Uterus (tissue), 4 donors: ENCODE measurements around the gene SRRM1. TPM values are rescaled to one million over a fixed set of nuclear protein-coding genes. Genes with fewer than 3 reads are reported as not detected.

ENCODE experiments used
- DNase-seq, 2 donors: peaks; one replicate each; pipeline ENCODE4 v3.0.0-alpha.2; 2019 to 2020
- H3K27ac ChIP-seq, 2 donors: fragments of 200-600 bp; sonication (generic); 1 replicate in 1 of 2; 2 replicates in 1 of 2; pipeline ENCODE4 v1.5.1; 2016 to 2018
- H3K27me3 ChIP-seq, 2 donors: fragments of 200-600 bp; sonication (generic); one replicate each; pipeline ENCODE4 v1.5.1; 2018 to 2019; ENCODE audit warnings: control low read depth in 1 of 2
- H3K36me3 ChIP-seq, 2 donors: fragments of 200-600 bp; sonication (generic); one replicate each; pipeline ENCODE4 v1.5.1; 2019; ENCODE audit warnings: control low read depth in 1 of 2
- H3K4me1 ChIP-seq, 2 donors: fragments of 200-600 bp; sonication (generic); one replicate each; pipeline ENCODE4 v1.5.1; 2018 to 2019; ENCODE audit warnings: control low read depth in 1 of 2
- H3K4me3 ChIP-seq, 2 donors: fragments of 200-600 bp; sonication (generic); 1 replicate in 1 of 2; 2 replicates in 1 of 2; pipeline ENCODE4 v1.5.1; 2018 to 2019; ENCODE audit warnings: mild to moderate bottlenecking in 1 of 2
- H3K9me3 ChIP-seq, 2 donors: fragments of 200-600 bp; sonication (generic); one replicate each; pipeline ENCODE4 v1.5.1; 2019; ENCODE audit warnings: control low read depth in 1 of 2
- POLR2A ChIP-seq, 2 donors: fragments of 450-650 bp; IDR thresholded peaks; one replicate each; pipeline ENCODE4 v1.6.1; 2016; ENCODE audit warnings: antibody characterized with exemption in 2 of 2, mild to moderate bottlenecking in 1 of 2, moderate library complexity in 1 of 2
- intact Hi-C: fragments of 100-400 bp; cut with DNase I; formaldehyde crosslinking; loops from one replicate; pipeline ENCODE4 v1.15.1; 2023; ENCODE audit warnings: low total_unique reads
- total RNA-seq, 4 donors: library from RNA; depleted of rRNA in 3 of 4; stranded (reverse); fragments of >200 nt in 3 of 4; gene quantifications; one replicate each; pipeline versions ENCODE4 v1.1.0 to v1.2.4, GENCODE V29; 2014 to 2023
- TF ChIP-seq, protein P1 (sequence below), 4 experiments: fragments of 200-600 bp in 2 of 4; fragments of 450-650 bp in 2 of 4; sonication (generic) in 2 of 4; IDR thresholded peaks; one replicate each; pipeline ENCODE4 v1.5.1; 2016 to 2019; ENCODE audit warnings: antibody characterized with exemption in 4 of 4, mild to moderate bottlenecking in 2 of 4, moderate library complexity in 1 of 4
- donor health status: DM: yes; HTN: yes; CAD: no.

The SRRM1 gene
- total RNA-seq, 4 donors from 2014 or later: 92.6 to 177 (median 129) TPM

DNA sequence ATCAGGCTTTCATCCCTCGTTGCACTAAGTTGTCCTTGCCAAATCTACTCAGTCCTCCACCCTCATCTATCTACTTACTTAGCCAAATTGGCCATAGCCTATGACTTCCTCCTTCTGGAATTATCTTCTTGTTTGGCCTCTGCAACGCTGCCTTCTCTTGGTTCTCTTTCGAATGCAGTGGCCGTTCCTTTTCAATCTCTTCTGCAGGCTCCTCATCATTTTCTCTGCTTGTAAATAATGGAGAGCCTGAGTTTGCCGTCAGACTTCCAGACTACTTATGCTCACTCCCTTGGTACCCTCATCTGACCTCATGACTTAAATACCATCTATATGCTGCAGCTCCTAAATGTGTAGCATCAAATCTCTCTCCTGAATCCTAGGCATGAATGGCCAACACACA is 22.4 kb upstream of the SRRM1 start:
- H3K27me3 ChIP-seq: peaks cover 0 to 5% of the 10 kb centered on the region in 2 donors
- H3K36me3 ChIP-seq: peaks cover 0 to 3% of the 10 kb centered on the region in 2 donors
- no peaks in the 10 kb centered on the region for H3K4me1 ChIP-seq
- H3K9me3 ChIP-seq: no peaks in the 10 kb centered on the region
- no peak overlapping the region for H3K4me3 ChIP-seq
- no peak for DNase-seq
- intact Hi-C loops: no loop called here
- H3K27ac ChIP-seq: no peak overlapping the region
- no peak for TF ChIP-seq POLR2A (IDR thresholded peaks at IDR 0.05)
- TF ChIP-seq, protein P1, sequence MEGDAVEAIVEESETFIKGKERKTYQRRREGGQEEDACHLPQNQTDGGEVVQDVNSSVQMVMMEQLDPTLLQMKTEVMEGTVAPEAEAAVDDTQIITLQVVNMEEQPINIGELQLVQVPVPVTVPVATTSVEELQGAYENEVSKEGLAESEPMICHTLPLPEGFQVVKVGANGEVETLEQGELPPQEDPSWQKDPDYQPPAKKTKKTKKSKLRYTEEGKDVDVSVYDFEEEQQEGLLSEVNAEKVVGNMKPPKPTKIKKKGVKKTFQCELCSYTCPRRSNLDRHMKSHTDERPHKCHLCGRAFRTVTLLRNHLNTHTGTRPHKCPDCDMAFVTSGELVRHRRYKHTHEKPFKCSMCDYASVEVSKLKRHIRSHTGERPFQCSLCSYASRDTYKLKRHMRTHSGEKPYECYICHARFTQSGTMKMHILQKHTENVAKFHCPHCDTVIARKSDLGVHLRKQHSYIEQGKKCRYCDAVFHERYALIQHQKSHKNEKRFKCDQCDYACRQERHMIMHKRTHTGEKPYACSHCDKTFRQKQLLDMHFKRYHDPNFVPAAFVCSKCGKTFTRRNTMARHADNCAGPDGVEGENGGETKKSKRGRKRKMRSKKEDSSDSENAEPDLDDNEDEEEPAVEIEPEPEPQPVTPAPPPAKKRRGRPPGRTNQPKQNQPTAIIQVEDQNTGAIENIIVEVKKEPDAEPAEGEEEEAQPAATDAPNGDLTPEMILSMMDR (IDR thresholded peaks at IDR 0.05): no peak

DNA sequence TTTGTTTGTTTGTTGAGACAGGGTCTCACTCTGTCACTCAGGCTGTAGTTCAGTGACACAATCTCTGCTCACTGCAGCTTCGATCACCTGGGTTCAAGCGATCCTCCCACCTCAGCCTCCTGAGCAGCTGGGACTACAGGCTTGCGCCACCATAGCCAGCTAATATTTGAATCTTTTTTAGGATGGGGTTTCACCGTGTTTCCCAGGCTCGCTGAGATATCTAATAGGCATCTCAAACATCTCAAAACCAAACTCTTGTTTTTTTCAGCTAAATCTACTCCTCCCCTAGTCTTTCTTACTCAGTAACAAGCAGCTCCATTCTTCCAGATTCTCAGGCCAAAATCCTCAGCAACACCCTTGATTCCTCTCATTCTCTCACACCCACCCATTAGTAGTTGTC is 22.0 kb upstream of the SRRM1 start:
- intact Hi-C loops: no loop called here
- Histone ChIP-seq H3K36me3 (peaks cover 0 to 3% of the 10 kb centered on the region in 2 donors), H3K9me3 (no peaks in the 10 kb centered on the region), H3K4me3 (no peak overlapping the region), H3K4me1 (no peaks in the 10 kb centered on the region), H3K27me3 (peaks cover 0 to 5% of the 10 kb centered on the region in 2 donors), H3K27ac (no peak overlapping the region)
- no peak for DNase-seq
- TF ChIP-seq, protein P1 (IDR thresholded peaks at IDR 0.05): no peak
- TF ChIP-seq POLR2A (IDR thresholded peaks at IDR 0.05): no peak

DNA sequence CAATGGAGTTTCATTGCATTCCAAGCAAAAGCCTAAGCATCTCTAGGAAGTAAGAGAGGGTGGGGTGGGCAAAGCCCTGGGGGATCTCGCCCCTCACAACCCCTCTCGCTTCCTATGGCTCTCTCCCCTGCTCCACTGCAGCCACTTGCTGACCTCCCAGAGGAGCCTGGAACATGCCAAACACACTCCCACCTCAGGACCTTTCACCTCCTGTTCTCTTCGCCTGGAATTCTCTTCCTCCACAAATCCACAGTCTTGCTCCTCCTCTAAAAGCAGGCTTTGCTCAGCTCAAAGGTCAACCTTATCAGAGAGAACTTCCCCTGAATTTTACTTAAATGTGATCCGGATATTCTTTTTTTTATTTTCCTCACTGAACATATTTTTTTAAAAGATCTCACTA is 20.9 kb upstream of the SRRM1 start:
- H3K4me1 ChIP-seq: no peaks in the 10 kb centered on the region
- TF ChIP-seq, protein P1 (IDR thresholded peaks at IDR 0.05): no peak
- TF ChIP-seq POLR2A (IDR thresholded peaks at IDR 0.05): no peak
- H3K9me3 ChIP-seq: no peaks in the 10 kb centered on the region
- no peaks in the 10 kb centered on the region for H3K27me3 ChIP-seq
- no peak overlapping the region for H3K4me3 ChIP-seq
- H3K36me3 ChIP-seq: no peaks in the 10 kb centered on the region
- intact Hi-C loops: no loop called here
- DNase-seq: no peak
- no peak overlapping the region for H3K27ac ChIP-seq

DNA sequence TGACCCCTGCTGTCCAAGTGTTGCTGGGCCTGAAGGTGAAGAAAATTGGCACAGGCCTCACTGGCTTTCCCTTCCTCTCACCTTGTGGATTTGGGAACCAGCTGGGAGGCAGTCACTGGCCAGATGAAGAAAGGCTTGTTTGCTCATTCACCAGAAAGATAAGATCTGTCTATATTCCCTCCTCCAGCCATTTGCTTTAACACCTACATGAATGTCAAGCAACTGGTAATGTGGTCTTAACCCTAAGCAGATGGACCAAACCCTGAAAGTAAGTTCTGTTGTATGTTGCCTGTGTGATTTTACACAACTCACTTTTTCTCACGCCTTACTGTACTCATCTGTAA is 10.3 kb upstream of the SRRM1 start:
- Histone ChIP-seq H3K4me3 (no peak overlapping the region), H3K27me3 (no peaks in the 10 kb centered on the region), H3K4me1 (no peaks in the 10 kb centered on the region), H3K36me3 (no peaks in the 10 kb centered on the region), H3K27ac (no peak overlapping the region), H3K9me3 (no peaks in the 10 kb centered on the region)
- DNase-seq: no peak
- intact Hi-C loops: no loop called here
- TF ChIP-seq, protein P1 (IDR thresholded peaks at IDR 0.05): no peak

DNA sequence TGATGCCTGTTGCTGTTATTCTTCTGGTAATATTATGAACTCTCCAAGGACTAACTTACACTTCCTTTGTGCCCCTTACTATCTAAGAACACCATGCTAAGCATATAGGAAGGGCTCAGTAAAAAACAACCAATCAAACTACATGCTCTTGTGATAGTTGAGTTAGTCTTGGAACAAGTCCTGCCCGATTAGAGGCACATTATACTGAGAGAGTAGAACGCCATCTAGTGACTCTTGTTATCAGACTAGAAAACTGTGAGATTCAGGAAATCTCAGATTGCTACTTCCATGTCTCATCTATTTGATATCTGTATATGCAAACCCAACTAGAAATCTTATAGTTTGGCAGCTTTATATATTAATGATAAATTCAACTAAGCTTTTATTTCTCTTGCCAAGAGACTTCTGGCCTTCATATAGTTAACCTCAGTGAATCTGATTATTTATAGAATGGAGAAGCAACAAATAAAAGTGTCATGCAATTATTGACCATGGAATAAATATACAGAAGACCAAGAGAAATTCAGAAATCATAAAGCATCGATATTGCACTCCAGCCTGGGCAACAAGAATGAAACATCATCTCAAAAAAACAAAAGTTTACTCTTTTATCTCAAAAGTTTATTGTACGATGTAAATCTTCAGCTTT is 7.8 kb upstream of the SRRM1 start:
- no peak overlapping the region for H3K4me3 ChIP-seq
- intact Hi-C loops: no loop called here
- no peak for DNase-seq

More for the DNA sequence above, 7.8 kb upstream of the SRRM1 start:
- no peak overlapping the region for H3K27ac ChIP-seq
- no peaks in the 10 kb centered on the region for H3K27me3 ChIP-seq
- H3K4me1 ChIP-seq: no peaks in the 10 kb centered on the region
- TF ChIP-seq, protein P1 (IDR thresholded peaks at IDR 0.05): peak; percentile 37 to 48 (median 46)
- no peak for TF ChIP-seq POLR2A (IDR thresholded peaks at IDR 0.05)
- no peaks in the 10 kb centered on the region for H3K36me3 ChIP-seq
- H3K9me3 ChIP-seq: no peaks in the 10 kb centered on the region
